HG03442 (cell line): ENCODE data around the gene CEBPA.
"Not testable (repeated sequence)": the region's sequence is repeated elsewhere in the genome, so short reads cannot be mapped to it uniquely, and the experiment has no call there.

Source experiments
- ATAC-seq: cut with Tn5 transposase; IDR thresholded peaks from one replicate; pipeline ENCODE4 v1.9.1; 2021; ENCODE audit warnings: mild to moderate bottlenecking, moderate library complexity; ENCODE audit not compliant: unreplicated experiment

CEBPA gene

DNA sequence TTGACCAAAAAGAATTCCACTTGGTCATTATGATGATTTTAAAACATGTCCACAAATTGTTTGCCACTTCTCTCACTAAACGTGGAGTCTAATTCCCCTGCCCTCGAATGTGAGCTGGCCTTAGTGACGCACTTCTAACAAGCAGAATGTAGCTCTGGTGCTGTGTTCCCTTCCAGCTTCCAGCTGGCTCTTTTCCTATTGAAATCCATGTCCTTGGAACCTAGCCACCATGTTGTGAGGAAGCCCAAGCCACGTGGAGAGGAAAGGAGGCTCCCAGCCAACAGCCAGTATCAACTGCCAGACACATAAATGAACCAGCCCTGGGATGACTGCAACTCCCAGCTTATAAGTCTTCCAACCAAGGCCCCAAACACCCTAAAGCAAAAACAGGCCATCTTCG lies 23.6 kb upstream of the CEBPA start:
- ATAC-seq: no peak

DNA sequence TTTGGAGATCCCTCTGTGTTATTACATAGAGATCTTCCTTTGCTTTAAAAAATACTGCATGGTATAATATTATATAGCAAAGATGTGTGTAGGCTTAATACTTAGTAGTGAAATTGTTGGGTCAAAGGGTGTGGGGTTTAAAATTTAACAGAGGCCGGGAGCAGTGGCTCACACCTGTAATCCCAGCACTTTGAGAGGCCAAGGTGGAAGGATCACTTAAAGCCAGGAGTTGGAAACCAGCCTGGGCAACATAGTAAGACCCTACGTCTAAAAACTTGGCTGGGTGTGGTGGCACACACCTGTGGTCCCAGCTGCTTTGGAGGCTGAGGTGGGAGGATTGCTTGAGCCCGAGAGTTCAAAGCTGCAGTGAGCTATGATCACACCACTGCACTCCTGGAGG lies 22.3 kb upstream of the CEBPA start:
- no peak for ATAC-seq

DNA sequence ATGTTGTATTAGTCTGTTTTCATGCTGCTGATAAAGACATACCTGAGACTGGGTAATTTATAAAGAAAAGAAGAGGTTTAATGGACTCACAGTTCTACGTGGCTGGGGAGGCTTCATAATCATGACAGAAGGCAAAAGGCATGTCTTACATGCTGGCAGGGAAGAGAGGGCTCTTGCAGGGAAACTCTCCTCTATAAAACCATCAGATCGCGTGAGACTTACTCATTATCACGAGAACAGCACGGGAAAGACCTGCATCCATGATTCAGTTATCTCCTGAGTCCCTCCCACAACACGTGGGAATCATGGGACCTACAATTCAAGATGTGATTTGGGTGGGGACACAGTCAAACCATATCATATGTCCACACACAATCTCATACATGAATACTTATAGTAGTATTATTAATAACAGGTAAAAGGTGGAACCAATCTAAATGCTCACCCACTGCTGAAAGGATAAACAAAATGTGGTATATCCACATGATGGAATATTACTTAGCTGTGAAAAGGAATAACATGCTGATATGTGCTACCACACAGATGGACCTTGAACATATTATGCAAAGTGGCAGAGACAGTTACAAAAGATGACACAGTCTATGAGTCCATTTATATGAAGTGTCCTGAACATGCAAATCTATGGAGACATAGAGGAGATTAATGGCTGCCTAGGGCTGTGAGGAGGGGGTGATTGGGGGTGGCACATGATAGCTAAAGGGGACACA lies 20.9 kb upstream of the CEBPA start:
- no peak for ATAC-seq

- no peak for ATAC-seq
Observed at GRCh38 chr19:33320636-33321035, 18.3 kb upstream of the CEBPA start.

DNA sequence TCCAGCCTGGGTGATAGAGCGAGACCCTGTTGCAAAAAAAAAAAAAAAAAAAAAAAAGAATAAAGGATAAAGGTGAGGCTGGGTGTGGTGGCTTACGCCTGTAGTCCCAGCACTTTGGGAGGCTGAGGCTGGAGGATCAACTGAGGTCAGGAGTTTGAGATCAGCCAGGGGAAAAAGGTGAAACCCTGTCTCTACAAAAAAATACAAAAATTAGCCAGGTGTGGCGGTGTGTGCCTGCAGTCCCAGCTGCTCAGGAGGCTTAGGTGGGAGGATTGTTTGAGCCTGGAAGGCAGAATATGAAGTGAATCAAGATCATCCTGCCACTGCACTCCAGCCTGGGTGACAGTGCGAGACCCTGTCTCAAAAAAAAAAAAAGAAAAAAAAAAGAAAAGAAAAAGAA lies 15.7 kb upstream of the CEBPA start:
- not testable (repeated sequence) for ATAC-seq

DNA sequence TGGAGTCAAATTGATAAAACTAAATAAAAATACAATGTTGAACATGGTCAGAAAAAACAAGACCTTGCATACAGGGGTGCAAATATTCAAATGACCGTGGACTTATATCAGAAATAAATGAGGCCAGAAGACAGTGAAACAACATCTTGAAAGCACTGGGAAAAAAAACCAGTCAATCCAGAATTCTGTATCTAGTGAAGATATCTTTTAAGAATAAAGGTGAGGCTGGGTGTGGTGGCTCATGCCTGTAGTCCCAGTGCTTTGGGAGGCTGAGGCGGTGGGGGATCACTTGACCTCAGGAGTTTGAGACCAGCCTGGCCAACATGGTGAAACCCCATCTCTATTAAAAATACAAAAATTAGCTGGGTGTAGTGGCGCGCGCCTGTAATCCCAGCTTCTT lies 15.2 kb upstream of the CEBPA start:
- no peak for ATAC-seq

- ATAC-seq: no peak
Observed at GRCh38 chr19:33316541-33317264, 14.4 kb upstream of the CEBPA start.

DNA sequence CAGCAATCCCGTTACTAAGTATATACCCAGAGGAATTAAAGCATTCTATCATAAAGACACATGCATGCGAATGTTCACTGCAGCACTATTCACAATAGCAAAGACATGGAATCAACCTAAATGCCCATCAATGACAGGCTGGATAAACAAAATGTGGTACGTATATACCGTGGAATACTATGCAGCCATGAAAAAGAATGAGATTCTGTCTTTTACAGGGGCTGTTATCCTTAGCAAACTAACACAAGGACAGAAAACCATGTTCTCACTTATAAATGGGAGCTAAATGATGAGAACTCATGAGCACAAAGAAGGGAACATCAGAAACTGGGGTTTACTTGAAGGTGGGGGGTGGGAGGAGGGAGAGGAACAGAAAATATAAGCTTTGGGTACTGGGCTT lies 10.5 kb upstream of the CEBPA start:
- not testable (repeated sequence) for ATAC-seq

DNA sequence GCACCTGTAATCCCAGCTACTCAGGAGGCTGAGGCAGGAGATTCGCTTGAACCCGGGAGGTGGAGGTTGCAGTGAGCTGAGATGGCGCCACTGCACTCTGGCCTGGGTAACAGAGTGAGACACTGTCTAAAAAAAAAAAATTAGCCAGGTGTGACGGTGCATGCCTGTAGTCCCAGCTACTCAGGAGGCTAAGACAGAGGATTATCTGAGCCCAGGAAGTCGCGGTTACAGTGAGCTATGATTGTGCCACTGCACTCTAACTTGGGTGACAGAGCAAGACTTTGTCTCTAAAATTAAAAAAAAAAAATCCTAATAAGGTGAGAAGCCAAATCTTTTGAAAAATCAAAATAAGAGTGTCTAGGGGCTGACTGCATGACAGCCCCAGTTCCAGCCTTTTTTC lies 9.7 kb upstream of the CEBPA start:
- ATAC-seq: no peak

DNA sequence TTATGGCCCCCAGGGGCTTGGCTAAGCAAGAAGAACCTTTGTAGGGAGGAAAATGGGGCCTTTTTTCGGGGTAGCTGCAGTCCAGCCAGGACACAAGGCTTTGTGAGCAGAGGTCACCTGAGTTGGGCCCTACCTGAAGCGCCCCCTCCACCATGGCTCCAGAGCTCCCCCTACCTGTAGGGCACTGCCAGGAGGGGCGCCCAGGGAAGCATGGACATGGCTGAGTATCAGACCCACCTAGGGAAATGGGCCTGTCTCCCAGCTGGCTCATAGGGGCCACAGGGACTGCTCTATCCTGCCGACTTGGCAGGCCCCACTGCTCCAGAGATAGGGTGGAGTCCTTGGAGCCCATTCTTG lies 9.0 kb upstream of the CEBPA start:
- ATAC-seq: no peak

- ATAC-seq: no peak
Observed at GRCh38 chr19:33310606-33311325, 8.4 kb upstream of the CEBPA start.

DNA sequence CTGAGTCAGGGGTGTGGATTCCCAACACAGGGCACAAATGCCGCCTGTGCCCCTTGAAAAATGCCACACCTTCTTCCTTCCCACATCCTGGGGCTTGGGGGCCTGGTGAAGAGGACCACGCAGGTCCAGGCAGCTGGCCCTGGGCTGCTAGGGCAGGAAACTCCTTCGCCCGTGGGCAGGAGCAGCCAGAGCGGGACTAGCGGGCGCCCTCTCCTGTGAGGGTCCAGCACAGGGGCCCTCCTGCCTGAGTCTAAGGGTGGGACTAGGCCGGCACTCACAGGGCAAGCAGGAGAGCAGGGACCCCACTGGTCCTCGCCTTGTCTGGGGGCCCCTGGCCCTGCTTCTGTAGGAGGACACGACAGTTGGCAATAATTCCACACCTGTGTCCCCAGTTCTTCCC lies 7.5 kb upstream of the CEBPA start:
- ATAC-seq: no peak

DNA sequence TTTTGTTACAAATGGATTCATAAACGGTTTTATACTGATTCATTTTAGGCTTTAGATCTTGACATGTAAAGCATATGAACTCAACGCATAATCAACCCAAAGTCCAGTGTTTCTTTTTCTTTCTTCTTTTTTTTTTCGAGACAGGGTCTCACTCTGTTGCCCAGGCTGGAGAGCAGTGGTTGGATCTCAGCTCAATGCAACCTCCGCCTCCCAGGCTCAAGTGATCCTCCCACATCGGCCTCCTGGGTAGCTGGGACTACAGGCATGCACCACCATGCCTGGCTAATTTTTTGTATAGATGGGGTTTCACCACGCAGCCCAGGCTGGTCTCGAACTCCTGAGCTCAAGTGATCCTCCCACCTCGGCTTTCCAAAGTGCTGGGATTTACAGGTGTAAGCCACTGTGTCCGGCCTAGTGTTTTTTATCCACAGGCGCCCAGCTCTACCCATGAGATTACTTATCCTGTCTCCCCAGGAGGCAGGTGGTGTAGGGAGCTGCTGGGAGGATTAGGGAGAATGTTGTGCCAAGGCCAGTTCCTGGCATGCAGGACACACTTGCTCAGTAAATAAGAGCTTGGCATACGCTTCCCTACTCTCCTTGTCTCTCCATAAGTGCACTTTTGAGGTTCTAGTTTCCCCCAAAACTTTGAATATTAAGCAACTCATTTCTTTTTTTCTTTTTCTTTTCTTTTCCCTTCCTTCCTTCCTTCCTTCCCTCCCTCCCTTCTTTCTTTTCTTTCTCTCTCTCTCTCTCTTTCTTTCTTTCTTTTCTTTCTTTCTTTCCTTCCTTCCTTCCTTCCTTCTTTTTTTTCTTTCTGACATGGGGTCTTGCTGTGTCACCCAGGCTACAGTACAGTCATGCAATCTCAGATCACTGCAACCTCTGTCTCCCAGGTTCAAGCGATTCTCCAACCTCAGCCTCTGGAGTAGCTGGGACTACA lies 4.8 kb upstream of the CEBPA start:
- no peak for ATAC-seq

GRCh38 chr19:33306191-33306590 lies 3.9 kb upstream of the CEBPA start:
- no peak for ATAC-seq

GRCh38 chr19:33304760-33305647 lies 2.7 kb upstream of the CEBPA start:
- ATAC-seq: no peak

- ATAC-seq: no peak
Observed at GRCh38 chr19:33304371-33304759, 2.0 kb upstream of the CEBPA start.

DNA sequence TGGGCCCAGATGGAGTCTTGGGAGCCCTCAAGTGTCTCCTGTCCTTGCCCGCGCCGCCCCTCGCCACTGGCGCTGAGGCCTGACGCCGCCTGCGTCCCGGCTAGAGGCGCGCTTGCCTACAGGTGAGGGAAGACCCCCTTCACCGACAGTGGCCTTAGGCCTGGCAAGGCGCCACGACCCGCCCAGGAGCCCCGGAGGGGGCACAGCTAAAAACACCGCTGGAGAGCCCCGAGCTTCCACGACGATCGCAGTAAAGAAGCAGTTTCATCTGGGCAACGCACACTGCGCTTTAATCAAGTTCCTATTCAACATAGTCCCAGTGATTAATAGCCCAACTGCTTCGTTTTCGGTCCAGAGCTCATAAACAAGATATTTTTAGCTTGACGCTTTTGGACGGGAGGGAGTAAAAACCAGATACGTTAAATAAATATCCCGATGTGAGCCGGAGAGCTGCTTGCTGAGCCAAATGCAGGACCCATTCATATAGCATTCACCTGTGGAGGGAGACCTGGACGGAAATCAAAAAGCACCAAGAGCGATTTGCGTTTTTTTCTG lies 1.5 kb upstream of the CEBPA start:
- no peak for ATAC-seq

- peak; percentile 15 for ATAC-seq
Observed at GRCh38 chr19:33302974-33303790, 848 bp upstream of the CEBPA start.

DNA sequence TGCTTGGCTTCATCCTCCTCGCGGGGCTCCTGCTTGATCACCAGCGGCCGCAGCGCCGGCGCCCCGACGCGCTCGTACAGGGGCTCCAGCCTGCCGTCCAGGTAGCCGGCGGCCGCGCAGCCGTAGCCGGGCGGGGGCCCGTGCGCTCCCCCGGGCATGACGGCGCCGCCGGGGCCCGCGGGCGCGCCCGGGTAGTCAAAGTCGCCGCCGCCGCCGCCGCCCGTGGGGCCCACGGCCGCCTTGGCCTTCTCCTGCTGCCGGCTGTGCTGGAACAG lies 497 bp downstream of the CEBPA start:
- ATAC-seq: no peak
